Activated CD4-positive, alpha-beta T cell treated with anti-CD3 and anti-CD28 coated beads, Interleukin-10, Interleukin-2, amounts not matched to agents 100 ng/mL and 50 ng/mL, durations not matched to agents 16 hours and 8 hours (primary cell): ENCODE results near the gene CIB2.

Experiments
- DNase-seq: peaks from one replicate; pipeline ENCODE4 v3.0.0-alpha.2; 2020

Gene CIB2

DNA sequence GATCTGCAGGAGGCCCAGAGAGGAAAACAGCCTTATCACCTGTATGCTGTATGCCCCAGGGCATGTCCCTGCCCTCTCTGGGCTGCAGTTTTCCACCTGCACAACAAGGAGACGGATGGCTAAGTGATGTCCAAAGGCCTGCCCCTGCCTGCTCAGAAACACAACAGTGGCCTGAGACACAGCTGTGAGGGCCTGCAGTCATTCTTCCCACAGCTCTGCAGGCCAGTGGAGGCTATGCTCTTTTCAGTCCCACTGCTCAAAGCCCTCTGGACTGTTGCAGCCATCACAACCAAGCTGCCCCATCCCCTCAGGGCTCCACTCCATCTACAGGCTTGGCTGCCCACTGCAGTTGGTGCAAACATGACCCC is 48.5 kb downstream of the CIB2 start:
- DNase-seq, result no peak

DNA sequence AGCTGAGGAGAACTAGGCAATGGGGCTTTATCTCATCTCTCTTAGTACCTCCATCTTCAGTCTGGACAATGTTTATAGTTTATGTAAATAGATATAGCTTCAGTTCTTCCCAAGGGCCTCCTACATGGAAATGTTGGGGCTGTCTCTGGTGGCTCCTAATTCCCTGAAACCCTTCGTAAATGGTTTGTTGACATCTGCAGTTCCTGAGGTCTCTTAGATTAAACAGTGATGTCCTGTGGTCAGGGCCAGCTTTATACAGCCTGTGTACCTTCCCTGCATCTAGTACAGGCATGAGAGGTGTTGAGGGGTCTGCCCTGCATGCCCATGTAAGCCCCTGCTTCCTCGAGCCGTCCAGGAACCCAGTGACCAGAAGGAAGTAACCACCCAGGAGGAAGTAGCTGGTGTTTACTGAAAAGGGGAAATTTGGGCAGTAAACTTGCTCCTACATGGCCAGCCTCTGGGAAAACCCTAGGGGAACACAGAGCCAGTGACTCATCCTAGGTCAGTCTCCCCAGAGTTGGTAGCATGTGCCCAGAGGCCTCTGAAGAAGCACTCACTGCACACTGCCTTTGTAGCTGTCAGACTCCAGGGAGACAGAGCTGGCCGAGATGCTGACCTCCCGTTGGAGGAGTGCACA is 49.0 kb downstream of the CIB2 start:
- DNase-seq, result no peak

DNA sequence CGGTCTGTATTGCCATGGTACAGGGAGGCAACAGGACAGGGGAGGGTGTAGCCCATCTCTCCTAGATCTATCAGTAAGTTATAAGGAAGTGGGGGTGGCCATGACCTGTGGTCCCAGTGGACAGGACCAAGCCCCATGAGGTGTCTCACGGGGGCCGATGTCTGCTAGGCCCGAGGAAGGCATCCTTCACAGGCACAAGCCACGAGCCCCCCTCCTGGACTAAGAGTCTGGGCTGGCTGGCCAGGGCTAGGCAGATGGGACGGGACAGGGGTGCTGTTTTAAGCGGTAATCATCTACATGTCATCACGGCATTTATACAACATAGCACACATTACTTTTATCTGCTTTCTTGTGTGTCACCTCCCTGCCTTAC is 51.2 kb downstream of the CIB2 start:
- no peak for DNase-seq

DNA sequence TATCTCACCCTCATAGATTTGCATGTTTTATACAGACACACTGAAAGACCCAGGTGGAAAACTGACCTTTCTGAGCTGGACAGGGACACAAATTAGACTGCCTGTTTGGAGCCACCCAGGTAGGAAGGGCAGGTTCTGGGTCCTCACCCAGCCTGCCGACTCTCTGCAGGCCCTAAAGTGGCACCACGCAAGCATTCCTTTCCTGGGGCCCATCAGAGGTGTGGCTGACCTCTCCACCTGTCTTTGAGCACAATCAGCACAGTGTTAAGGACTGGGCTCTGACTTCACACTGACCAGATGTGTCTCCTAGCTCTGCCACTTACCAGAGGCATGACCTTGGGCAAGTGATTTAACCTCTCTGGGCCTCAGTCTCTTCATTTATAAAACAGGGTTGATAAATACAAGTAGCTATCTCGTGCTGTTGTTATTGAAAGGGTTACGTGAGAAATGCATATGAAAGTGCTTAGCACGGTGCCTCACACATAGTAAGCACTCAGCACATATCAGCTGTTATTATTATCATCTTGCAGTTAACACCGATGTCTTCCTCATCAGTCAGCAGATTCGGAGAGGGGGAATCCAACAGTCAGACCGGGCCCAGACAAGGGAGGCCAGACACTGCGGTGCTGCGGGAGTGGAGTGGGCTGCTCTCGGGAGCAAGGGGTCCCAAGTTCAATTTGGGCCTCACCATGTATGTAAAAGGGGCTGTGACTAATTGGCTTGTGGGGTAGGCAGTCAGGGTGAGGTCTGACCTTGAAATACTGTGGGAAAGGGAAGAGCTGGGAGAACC is 51.8 kb downstream of the CIB2 start:
- no peak for DNase-seq

DNA sequence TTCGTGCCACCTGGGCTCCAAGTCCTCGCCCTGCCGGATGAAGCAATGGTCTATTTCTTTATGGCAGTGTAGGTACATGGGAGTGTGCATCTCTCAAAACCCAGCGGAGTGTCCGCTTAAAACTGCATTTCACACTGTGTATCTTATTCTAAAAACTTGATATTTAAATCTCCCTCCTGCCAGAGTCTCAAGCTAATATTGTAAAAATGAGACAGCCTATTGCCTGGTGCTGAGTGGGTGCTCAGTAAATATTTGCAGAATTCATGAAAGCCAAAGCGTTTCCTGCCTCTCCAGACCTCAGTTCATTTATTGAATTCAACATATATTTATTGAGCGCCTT is 53.4 kb downstream of the CIB2 start:
- no peak for DNase-seq

DNA sequence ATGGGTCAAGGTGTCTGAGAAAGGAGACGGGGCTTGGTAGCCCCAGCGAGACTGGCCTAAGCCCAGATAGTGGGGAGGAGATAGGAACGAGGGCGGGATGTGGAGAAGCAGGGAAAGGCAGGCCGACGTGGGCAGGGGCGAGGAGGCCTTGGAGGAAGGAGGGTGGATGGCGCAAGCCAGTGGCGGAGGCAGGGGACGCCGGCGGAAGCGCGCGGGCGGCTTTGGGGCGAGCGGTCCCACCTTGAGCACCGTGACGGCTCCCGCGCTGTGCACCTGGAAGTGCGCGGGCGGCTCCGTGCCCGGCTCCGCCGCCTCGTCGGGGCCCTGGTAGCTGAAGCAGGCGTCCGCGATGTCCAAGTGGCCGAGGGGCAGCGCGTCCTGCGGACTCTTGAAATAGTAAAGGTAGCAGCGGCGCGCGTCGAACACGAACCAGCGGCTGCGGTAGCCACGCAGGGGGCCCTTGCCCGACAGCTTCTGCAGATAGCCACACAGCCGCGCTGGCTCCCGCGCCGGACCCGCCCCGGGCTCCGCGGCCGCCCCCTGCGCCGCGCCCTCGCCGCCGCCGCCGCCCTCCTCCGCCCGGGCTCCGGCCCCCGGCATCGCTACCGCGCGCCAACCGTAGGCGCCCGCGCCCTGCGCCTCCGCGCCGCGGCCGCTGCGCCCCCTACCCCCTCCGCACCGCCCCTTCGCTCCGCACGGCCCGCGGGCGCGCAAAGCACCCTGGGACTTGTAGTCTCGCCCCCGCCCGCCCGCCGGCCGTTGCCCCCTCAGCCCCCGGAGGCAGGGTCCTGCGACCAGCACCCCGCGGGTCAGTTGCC is 54.0 kb downstream of the CIB2 start, which contains the start of gene TBC1D2B:
Gene TBC1D2B (minus strand): TSS at position 659 of the 818 bp plus-strand sequence. CDS start 59 bp downstream, at position 600.
- peak; percentile 78 for DNase-seq

DNA sequence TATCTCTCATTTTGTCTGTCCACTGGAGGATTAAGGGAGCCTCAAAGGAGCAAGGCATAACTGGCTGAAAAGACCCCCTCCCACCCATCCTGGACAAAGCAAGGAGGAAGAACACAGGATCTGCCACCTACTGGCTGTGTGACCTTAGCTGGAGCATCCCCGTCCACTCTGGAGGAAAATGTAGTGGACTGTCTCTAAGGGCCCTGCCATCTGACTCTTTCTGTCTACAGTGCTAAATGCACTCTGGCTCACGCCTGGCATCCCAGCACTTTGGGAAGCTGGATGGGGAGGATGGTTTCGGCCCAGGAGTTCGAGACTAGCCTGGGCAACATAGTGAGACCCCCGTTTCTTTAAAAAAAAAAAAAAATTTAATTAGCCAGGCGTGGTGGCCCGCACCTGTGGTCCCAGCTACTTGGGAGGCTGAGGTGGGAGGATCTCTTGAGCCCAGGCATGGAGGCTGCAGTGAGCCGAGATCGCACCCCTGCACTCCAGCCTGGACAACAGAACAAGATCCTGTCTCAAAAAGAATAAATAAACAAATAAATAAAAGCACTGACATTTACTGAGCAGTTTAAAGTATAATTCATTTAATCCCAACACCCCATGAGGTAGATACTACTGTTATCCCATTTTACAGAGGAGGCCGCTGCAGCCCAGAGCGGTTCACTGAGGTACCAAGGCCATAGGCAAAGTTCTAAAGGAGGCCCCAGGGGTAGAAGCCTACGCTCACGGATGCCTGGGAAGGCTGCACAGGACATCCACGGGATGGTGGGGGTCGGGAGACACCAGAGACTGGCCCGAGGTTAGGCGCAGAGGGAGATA is 54.8 kb downstream of the CIB2 start:
- DNase-seq, result no peak

DNA sequence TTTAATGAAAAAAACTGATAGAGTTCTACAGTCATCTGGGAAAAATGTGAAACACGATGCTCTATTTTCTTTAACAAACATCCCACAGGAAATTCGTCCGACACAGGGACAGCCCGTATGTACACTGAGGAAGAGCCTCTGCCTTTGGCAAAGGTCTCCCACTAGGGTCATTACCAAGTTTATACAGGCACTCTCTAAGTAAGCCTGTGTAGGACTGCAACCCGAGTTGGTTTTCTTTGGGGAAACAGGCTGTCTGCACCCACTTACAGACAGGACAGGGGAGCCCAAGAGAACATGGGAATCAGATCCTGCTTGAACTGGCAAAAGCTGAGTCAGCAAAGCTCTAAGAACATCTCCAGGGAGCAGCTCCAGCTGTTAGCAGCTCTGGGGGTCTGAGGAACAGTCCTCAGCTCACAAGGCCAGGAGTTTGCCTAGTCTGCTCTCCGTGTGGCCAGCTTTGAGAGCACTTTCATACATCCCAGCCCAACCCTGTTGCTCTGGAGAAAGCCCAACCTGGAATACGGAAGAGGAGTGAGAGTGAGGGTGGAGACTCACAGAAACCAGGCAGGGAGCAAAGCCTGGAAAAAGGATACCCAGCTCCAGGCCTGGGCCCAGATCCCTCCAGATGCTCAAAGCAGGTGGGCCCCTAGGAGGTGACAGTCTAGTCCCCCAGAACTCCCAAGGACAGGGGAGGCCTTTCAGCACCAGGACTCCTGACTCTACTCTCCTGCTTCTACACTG is 55.6 kb downstream of the CIB2 start:
- no peak for DNase-seq

DNA sequence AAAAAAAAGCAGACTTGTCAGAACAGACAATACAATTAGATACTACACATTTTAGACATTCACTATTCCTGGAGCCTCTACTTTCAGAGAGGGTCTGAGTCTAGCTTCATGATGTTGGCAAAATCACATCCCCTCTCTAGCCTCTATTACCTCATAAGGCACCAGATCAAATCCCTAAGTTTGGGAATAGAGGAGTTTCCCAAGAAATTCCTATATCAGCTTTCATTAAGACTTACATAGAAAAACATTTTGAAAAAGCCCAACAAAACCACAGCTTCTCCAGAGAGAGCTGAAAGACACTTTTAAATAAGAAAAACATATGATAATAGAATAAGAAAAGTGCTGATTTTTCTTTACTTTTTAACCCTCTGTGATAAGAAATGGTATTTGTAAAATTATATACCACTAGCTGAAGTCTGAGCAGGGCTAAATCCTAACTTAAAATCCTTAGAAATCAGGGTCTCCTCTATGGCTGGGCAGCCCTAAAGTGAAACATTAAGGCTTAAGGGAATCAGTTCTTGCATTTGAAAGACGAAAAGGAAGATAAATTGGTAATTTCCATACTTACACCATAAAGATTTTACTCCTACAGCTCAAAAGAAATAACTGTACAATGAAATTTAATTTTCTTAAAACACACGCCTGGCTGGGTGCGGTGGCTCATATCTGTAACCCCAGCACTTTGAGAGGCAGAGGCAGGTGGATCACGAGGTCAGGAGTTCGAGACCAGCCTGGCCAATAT is 58.0 kb downstream of the CIB2 start:
- DNase-seq, result no peak

DNA sequence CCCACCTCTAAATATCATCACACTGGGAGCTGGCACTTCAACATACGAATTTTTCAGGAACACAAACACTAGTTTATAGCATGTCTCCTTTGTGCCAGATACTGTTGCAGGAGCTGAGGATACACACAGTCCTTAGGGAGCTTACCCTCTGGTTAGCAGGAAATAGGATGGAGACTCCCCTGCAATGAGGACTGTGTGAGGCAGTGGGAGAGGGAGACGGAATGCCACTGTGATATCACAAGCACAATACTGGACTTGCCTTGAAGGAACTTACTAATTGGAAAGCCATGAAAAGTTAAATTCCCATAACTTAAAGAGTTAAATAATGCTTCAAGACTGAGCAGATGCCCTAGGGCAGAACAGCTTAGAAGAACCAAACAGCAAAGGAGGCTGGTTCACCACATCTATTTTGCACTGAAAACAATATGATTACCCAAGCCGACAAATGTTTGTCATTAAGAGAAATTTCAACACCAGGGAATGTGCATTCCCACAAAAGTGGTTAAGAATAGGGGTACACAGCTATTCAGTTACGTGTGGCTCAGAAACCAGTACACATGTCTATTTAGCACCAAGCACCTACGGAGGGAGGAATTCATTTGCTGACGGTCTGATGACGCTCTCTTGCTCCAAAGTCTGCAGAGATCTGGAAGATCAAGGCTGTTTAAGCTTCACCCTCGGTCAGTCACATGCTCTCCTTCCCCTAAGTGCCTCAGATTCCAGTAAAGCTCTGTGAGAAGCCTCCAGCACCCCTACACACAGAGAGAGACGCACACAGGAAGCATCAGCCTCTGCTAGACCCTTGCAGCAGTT is 59.0 kb downstream of the CIB2 start:
- peak; percentile 44 for DNase-seq

DNA sequence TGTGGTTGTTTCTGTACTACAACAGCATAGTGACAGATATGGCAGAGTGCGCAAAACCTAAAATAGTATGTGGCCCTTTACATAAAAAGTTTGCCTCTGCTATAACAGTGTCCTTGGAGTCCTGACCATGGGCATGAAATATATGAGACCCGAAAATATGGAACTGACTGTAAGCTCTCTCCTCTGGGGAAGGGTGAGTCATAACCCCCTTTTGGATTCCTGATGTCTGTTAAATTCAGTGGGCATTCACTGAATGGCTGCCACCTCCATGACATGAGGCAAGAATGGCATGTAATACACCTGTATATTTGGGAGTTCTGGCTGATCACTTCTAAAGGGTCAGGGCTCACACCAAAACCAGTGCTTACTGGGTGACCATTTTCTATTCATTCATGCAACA is 59.9 kb downstream of the CIB2 start:
- no peak for DNase-seq

DNA sequence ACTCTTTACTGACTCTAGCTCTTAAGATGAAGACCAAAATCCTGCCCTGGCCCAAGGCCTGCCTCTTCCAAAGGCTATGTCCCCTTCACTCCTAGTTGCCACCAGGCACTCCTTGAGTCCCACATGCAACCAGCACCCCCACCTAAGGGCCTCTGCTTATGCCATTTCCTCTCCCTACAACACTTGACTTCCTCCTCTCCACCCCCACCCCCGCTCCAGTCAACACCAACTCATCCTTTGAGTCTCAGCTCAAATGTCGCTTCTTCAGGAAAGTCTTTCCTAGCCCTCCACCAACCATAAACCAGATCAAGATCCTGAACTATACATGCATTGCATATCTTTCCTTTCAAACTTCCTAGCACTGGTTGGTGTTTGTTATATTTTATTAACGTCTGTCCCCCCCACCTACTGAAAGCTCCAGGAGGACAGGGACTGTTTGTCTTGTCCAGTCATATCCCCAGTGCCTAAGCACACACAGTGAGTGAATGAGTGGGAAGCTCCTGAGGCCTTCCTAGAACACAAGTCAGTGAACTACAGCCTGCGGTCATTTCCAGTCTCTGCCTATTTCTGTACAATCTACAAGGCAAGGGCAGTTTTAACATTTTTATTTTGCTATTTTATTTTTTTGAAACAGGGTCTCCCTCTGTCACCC is 61.1 kb downstream of the CIB2 start:
- DNase-seq, result peak; percentile 73

DNA sequence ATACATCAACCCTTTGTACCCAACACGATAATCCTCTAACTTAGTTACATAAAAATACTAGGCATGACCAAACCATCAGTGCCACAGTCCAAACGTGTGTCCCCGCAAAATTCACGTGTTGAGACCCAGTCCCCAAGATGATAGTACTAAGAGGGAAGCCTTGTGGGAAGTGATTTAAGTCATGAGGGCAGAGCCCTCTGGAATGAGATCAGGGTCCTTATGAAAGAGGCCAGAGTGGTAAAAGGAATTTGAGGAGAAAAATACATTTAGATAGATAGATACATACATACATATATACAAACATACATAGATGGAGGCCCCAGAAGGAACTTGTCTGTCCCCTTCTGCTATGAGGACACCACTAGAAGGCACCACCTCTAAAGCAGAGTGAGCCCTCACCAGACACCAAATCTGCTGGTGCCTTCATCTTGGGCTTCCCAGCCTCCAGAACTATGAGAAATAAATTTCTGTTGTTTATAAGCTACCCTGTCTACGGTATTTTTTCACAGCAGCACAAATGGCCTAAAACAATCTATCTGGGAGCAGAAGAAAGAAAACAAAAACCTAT is 61.7 kb downstream of the CIB2 start:
- no peak for DNase-seq

DNA sequence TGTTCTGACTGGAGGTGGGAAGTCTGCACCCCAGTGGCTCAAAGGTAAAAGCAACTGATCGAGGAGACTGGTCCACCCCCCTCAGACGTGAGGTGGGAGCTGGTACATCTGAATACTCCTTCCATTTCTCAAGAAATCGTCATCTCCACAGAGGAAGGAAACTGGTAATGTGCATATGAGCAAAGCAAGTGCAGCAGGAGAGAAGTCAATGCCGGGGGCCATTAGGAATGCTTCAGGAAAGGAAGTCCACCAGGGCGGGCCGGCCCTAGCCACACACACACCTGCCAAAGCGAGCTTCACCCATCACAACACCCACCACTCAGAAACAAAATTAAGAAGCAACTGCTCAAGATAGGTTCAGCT is 62.2 kb downstream of the CIB2 start:
- DNase-seq, result peak; percentile 50

DNA sequence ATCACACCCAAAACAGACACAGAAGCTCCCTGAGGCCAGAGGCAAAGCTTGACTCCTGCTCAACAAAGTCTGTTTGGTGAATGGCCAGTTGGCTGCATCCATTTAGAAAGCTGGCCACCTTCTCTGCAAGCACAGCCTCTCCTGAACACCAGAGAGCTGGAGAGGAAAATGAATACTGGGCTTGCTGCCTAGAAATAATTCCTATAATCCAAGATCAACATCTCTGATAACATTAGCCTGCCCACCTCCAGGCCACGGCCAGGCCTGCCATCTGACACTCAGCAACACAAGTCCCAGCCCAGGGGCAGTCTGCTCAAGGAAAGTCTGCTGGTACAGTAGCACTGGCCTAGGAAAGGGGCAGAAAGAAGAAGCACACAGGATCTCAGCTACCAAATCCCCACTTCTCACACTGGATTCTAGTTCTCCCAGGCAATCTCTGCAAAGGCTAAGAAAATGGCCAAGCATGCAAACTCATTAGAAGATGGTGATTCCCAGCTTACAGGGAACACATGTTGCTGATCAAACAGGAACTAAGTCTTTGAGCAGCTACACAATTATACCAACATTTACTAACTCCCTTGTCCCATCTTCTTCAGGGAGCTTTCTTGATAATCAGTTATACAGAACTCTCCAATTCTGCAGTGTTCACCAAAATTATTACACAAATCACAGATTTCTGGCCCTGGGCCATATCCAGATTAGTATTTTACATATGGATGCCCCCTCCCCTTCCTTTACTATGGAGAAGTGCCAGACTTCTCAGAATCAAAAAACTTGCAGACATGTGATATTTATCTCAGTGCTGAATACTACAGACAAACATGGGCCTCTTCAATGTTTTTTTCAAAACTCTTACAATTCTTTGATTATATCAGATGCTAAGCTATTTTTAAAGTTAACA is 63.7 kb downstream of the CIB2 start:
- no peak for DNase-seq

DNA sequence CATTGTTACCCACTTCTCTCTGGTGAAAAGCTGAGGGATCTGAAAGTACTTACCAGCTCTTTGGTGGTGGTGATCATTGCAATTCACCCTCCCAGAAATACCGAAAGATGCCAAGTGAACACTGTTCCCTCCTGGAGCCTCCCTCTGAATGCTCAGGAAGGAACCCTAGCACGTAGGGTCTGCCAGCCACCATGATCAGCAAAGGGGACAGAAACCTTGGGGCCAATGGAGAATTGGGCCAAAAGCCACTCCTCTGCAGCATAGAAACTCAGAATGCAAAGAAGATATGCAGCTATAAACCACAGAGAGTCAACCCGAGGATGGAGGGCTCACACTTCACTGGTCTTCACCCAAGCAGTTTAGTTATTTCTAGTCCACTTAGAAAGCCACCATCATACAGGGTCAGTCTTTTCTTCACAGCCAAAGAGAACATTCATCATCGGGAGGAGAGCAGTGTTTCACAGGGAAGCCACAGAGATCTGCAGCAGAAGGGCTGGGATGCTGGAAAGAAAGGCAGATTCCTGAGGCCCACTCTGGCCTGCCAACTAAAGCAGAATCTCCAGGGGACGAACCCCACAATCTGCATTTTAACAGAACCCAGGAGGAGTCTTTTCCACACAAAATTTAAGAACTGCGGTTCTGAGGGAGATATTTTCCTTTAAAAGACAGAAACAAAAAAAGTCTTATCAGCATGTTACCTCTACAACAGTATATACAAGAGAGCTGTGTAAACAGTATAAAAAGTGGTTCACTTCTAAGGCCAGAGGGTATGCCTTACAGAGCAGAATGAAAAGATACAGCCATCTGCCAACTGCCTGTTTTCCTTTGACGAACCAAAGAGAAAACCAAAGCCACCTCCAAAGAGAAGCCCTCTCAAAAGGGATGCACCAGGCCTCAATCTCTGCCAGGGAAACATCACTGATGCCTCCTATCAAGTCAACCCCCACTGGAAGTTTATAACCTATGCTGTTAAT is 65.0 kb downstream of the CIB2 start:
- peak; percentile 59 for DNase-seq

DNA sequence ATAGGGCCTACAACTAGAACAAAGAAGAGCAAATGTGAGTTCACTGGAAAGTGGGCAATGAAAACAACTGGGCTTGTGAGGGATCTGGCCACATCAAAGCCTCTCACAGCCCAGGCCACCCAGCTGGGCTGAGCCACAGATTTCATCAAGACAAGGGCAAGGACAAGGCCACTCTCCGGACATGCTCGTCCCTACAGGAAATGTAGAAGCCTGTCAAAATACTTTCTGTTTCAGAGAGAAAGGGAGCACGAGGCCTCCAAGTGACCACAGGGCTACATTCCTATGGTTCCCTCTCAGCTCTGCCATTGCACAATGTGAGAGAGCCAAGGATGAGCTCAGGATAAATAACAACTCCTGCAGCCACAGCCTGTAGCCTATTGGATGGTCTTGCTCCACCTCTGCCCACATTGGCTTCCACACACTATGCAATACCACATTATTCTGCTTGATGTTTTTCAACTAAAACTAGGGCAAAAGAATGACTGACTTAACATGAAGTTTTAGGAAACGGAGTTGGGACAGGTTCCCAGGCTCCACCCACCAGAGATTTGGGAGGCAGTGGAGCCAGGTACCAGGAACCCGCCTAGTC is 65.9 kb downstream of the CIB2 start:
- DNase-seq, result no peak
